GM13976 (cell line): ENCODE results near the gene CCM2.

Experiments
- DNase-seq: peaks from one replicate; pipeline ENCODE4 v3.0.0; 2012; ENCODE audit warnings: low spot score
- in situ Hi-C: fragments of 300-500 bp; cut with MboI; formaldehyde crosslinking; loops from one replicate; pipeline ENCODE4 v1.12.0; 2022; ENCODE audit warnings: low sequenced_read_pairs, mixed read lengths, inconsistent platforms; ENCODE audit not compliant: unreplicated experiment
- TF ChIP-seq, protein P1 (sequence below): IDR thresholded peaks from 2 replicates; pipeline ENCODE4 v1.5.1; 2012; ENCODE audit warnings: borderline replicate concordance, mild to moderate bottlenecking; ENCODE audit not compliant: insufficient read depth; ENCODE audit errors: extremely low read depth, missing control alignments, control extremely low read depth

Gene CCM2

DNA sequence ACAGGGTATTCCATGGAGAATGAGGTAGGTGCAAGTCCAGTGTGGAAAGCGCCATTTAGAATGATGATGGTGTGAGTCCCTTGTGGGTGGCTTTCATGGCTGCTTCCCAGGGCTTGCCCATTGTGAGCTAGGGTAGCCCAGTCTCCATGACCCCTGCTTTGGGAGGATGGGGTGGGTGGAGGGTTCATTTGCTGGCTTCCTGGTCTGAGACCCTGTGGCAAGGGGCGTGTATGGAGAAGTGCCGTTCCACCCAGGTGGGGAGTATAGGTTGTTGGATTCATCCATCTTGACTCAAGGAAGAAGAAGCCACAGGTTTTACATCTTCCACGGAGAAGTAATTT lies 27.7 kb downstream of the CCM2 start:
- DNase-seq = no peak
- TF ChIP-seq, protein P1, sequence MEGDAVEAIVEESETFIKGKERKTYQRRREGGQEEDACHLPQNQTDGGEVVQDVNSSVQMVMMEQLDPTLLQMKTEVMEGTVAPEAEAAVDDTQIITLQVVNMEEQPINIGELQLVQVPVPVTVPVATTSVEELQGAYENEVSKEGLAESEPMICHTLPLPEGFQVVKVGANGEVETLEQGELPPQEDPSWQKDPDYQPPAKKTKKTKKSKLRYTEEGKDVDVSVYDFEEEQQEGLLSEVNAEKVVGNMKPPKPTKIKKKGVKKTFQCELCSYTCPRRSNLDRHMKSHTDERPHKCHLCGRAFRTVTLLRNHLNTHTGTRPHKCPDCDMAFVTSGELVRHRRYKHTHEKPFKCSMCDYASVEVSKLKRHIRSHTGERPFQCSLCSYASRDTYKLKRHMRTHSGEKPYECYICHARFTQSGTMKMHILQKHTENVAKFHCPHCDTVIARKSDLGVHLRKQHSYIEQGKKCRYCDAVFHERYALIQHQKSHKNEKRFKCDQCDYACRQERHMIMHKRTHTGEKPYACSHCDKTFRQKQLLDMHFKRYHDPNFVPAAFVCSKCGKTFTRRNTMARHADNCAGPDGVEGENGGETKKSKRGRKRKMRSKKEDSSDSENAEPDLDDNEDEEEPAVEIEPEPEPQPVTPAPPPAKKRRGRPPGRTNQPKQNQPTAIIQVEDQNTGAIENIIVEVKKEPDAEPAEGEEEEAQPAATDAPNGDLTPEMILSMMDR = no peak
- in situ Hi-C loops = no loop called here

DNA sequence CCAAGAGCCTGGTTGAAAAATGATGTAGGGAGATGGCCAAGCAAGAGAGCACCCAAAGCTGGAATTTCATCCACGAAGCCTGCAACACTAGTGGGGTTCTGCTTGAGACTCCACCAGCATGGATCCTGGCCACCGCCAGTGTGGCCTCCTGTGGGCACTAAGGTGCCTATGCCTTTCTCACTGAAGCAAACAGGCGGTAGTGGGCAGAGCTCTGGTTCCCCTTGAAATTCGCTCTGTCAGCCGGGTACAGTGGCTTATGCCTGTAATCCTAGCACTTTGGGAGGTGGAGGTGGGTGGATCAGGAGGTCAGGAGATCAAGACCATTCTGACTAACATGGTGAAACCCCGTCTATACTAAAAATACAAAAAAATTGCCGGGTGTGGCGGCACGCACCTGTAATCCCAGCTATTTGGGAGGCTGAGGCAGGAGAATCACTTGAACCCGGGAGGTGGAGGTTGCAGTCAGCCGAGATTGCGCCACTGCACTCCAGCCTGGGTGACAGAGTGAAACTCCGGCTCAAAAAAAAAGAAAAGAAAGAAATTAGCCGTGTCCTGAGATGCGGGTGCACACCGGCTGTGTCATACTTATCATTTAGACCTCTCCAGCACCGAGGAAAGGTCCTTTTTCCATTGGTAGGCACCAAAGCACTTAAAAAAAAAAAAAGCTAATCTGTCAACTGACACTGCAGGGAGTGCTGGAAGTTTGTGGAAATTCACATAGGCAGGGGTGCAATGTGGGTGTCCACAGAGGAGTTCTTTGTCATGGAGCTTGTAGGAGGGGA lies 28.3 kb downstream of the CCM2 start:
- TF ChIP-seq, protein P1 = no peak
- no peak for DNase-seq
- in situ Hi-C loops = no loop called here

- no peak for DNase-seq
- TF ChIP-seq, protein P1 = no peak
- in situ Hi-C loops = no loop called here
Measured at GRCh38 chr7:45028920-45029344, 28.9 kb downstream of the CCM2 start.

DNA sequence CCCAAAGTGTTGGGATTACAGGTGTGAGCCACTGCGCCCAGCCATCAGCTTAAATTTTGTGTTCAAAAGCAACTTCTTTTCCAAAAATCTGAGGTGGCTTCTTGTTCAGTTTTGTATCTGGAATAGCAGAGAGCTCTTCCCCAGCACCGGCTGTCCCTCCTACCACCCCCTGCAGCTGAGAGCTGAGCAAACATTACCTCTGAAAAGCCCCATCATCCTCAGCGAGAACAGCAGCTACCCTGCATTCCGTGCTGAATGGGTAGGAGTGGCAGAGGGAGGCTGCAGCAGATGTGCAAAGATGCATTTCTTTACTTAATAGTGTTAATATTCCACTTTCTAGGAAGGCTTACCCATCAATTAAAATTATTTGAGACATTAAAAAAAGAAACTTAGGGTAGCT lies 31.8 kb downstream of the CCM2 start:
- DNase-seq = no peak
- in situ Hi-C loops = no loop called here
- TF ChIP-seq, protein P1 = no peak

DNA sequence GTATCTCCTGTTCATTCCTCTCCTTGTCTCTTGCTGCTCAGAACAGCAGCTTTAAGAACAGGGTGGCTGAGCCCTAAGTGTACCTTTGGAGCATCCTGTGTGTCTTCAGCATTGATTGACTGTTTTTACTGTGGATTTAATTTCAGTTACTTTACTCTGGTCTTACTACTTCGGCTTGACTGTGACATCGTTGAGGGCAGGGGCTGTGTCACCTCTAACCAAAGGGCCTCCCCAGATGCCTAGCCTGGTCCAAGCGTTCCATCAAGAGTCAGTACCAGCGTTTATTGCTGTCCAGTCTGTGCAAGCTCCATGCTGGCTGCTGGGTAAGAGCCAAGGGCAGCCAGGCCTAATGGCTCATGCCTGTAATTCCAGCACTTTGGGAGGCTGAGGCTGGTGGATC lies 32.4 kb downstream of the CCM2 start:
- TF ChIP-seq, protein P1 = no peak
- in situ Hi-C loops = no loop called here
- DNase-seq = no peak

GRCh38 chr7:45033261-45033930 lies 33.4 kb downstream of the CCM2 start:
- DNase-seq = no peak
- in situ Hi-C loops = no loop called here
- TF ChIP-seq, protein P1 = no peak
